HG02588 (cell line): Measurements from ENCODE around the gene RASGRP3.

Experiments used
- ATAC-seq: cut with Tn5 transposase; IDR thresholded peaks from one replicate; pipeline ENCODE4 v1.9.1; 2021; ENCODE audit warnings: mild to moderate bottlenecking, moderate library complexity; ENCODE audit not compliant: unreplicated experiment

RASGRP3 gene

GRCh38 chr2:33518929-33519328, 42.5 kb downstream of the RASGRP3 start:
- ATAC-seq: no peak

- ATAC-seq: no peak
These were observed 45.4 kb downstream of the RASGRP3 start for GRCh38 chr2:33521791-33522281.

- no peak for ATAC-seq
These were observed 46.1 kb downstream of the RASGRP3 start for GRCh38 chr2:33522576-33522975.

- no peak for ATAC-seq
These were observed 49.2 kb downstream of the RASGRP3 start for GRCh38 chr2:33525666-33526065.

- no peak for ATAC-seq
These were observed 49.7 kb downstream of the RASGRP3 start for GRCh38 chr2:33526132-33526531.

GRCh38 chr2:33526921-33527320, 50.5 kb downstream of the RASGRP3 start:
- no peak for ATAC-seq

GRCh38 chr2:33528441-33528950, 52.0 kb downstream of the RASGRP3 start:
- no peak for ATAC-seq

- ATAC-seq: no peak
These were observed 53.5 kb downstream of the RASGRP3 start for GRCh38 chr2:33529771-33530481.

GRCh38 chr2:33530690-33531548, 54.5 kb downstream of the RASGRP3 start:
- ATAC-seq: peak; percentile 31

GRCh38 chr2:33531549-33532059, 55.2 kb downstream of the RASGRP3 start:
- no peak for ATAC-seq

GRCh38 chr2:33532146-33532545, 55.7 kb downstream of the RASGRP3 start:
- ATAC-seq: no peak

- ATAC-seq: no peak
These were observed 56.5 kb downstream of the RASGRP3 start for GRCh38 chr2:33532966-33533365.

GRCh38 chr2:33535421-33535820, 59.0 kb downstream of the RASGRP3 start:
- ATAC-seq: no peak

GRCh38 chr2:33541243-33541642, 64.8 kb downstream of the RASGRP3 start:
- no peak for ATAC-seq

GRCh38 chr2:33550206-33550605, 73.8 kb downstream of the RASGRP3 start:
- ATAC-seq: no peak

- ATAC-seq: no peak
These were observed 76.5 kb downstream of the RASGRP3 start for GRCh38 chr2:33552758-33553461.

- ATAC-seq: no peak
These were observed 79.2 kb downstream of the RASGRP3 start for GRCh38 chr2:33555681-33556080.

- no peak for ATAC-seq
These were observed 82.9 kb downstream of the RASGRP3 start for GRCh38 chr2:33559328-33559727.

GRCh38 chr2:33560017-33560416, 83.6 kb downstream of the RASGRP3 start:
- ATAC-seq: no peak

GRCh38 chr2:33561872-33562271, 85.4 kb downstream of the RASGRP3 start:
- no peak for ATAC-seq

GRCh38 chr2:33570681-33571080, 94.2 kb downstream of the RASGRP3 start:
- ATAC-seq: no peak
